Large intestine (tissue), 3 donors: ENCODE measurements around the gene EXOSC9. TPM values are rescaled to one million over a fixed set of nuclear protein-coding genes. Genes with fewer than 3 reads are reported as not detected.
A peak's percentile ranks its signal among the peaks of the same experiment; 100 is the strongest.

ENCODE experiments used
- DNase-seq, 2 donors: peaks; one replicate each; pipeline versions ENCODE4 v3.0.0 to v3.0.0-alpha.2; 2013
- H3K27ac ChIP-seq: one replicate; pipeline ENCODE4 v1.5.1; 2013; ENCODE audit warnings: low read length
- H3K27me3 ChIP-seq: 2 replicates; pipeline ENCODE4 v1.6.1; 2013; ENCODE audit warnings: low read length; ENCODE audit not compliant: control insufficient read depth, insufficient read depth
- H3K36me3 ChIP-seq: 2 replicates; pipeline ENCODE4 v1.6.1; 2013; ENCODE audit warnings: low read length; ENCODE audit not compliant: control insufficient read depth, insufficient read depth
- H3K4me1 ChIP-seq: one replicate; pipeline ENCODE4 v1.6.1; 2013; ENCODE audit warnings: low read length; ENCODE audit not compliant: control insufficient read depth, insufficient read depth
- H3K4me3 ChIP-seq: one replicate; pipeline ENCODE4 v1.5.1; 2013; ENCODE audit warnings: low read length
- H3K9me3 ChIP-seq: one replicate; pipeline ENCODE4 v1.6.1; 2013; ENCODE audit warnings: mild to moderate bottlenecking, low read depth, low read length, moderate library complexity; ENCODE audit not compliant: control insufficient read depth
- WGBS: methylation state at CpG from one replicate; pipeline ENCODE4 v1.1.5; 2013; ENCODE audit warnings: low lambda C conversion rate; ENCODE audit not compliant: insufficient coverage; 5-methylcytosine and 5-hydroxymethylcytosine counted together
- polyA plus RNA-seq: library from polyadenylated mRNA; unstranded; fragments of 120-200 nt; gene quantifications from one replicate; pipeline ENCODE4 v1.2.1, GENCODE V29; 2013

The EXOSC9 gene
- polyA plus RNA-seq, 1 donor = 29.0 TPM

DNA sequence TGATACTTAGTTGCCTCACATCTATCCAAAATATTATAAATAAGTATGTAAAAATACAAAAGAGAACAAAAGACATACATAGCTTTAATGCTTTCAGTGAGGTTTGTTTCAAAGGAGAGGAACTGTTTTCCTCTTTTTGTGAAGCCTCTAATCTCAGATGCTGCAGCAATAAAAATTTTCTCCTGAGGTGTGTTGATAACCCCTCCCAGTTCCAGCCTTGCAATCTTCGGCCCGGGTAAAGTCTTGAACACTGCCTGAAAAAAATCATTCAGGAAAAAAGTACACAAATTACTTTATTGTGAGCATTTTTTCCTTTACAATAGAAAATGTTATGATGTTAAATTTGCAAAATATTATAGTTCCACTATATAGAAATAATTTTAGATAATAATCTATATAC, 60.3 kb downstream of the EXOSC9 start:
- Histone ChIP-seq H3K4me1 (no peaks in the 10 kb centered on the region), H3K27me3 (no peaks in the 10 kb centered on the region), H3K9me3 (no peaks in the 10 kb centered on the region), H3K27ac (no peak overlapping the region), H3K4me3 (no peak overlapping the region), H3K36me3 (peaks cover 13% of the 10 kb centered on the region)
- DNase-seq = peak; percentile 51 to 69
- WGBS = no CpG with 5 or more reads among the region's 2 CpGs

DNA sequence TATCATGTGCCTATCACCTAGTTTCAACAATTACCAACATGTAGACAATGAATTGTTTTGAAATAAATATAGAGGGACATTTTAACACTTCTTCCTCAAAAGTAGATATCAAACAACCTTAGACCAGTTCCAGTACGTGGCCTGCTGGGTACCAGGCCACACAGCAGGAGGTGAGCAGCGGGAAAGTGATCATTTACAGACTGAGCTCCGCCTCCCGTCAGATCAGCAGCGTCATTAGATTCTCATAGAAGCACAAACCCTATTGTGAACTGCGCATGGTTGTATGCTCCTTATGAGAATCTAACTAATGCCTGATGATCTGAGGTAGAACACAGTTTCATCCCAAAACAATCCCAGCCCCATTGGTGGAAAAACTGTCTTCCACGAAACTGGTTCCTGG, 62.7 kb downstream of the EXOSC9 start:
- H3K4me3 ChIP-seq = no peak overlapping the region
- H3K36me3 ChIP-seq = peaks cover 9% of the 10 kb centered on the region
- H3K27me3 ChIP-seq = no peaks in the 10 kb centered on the region
- H3K9me3 ChIP-seq = no peaks in the 10 kb centered on the region
- no peak overlapping the region for H3K27ac ChIP-seq
- no CpG with 5 or more reads among the region's 7 CpGs for WGBS
- no peaks in the 10 kb centered on the region for H3K4me1 ChIP-seq
- DNase-seq = peak in 1 of 2 donors; percentile 5

Other genes starting within 250 kb of the EXOSC9 start
- 333 TPM for gene ANXA5, start 104.3 kb upstream of the EXOSC9 start, polyA plus RNA-seq
- gene SMIM43, start 36.2 kb upstream of the EXOSC9 start, polyA plus RNA-seq = 0.48 TPM
- 21.6 TPM for gene CCNA2, start 22.6 kb downstream of the EXOSC9 start, polyA plus RNA-seq
- gene BBS7, start 69.2 kb downstream of the EXOSC9 start, polyA plus RNA-seq = 17.1 TPM
- gene TRPC3, start 150.7 kb downstream of the EXOSC9 start, polyA plus RNA-seq = 0.64 TPM